HepG2 (cell line): ENCODE results near the gene MVK. TPM values are rescaled to one million over a fixed set of nuclear protein-coding genes. Genes with fewer than 3 reads are reported as not detected.

Experiments used
- BORCS8-MEF2B ChIP-seq: sonication (generic); formaldehyde crosslinking; IDR thresholded peaks from 2 replicates; pipeline ENCODE4 v1.8.0; 2022; ENCODE audit warnings: mild to moderate bottlenecking, missing genetic modification reagents
- DNMT1 ChIP-seq: sonication (generic); formaldehyde crosslinking; IDR thresholded peaks from 2 replicates; pipeline ENCODE4 v1.5.1; 2020; ENCODE audit warnings: mild to moderate bottlenecking, missing genetic modification reagents
- GATAD1 ChIP-seq: IDR thresholded peaks from 2 replicates; pipeline ENCODE4 v1.6.1; 2016; ENCODE audit warnings: missing genetic modification reagents, missing compliant biosample characterization
- HOXA3 ChIP-seq: sonication (generic); formaldehyde crosslinking; IDR thresholded peaks from 2 replicates; pipeline ENCODE4 v1.5.0; 2020; ENCODE audit warnings: missing genetic modification reagents
- MAZ ChIP-seq, 2 experiments: sonication (generic) in 1 of 2; formaldehyde crosslinking in 1 of 2; IDR thresholded peaks; 2 replicates each; pipeline versions ENCODE4 v1.5.0 to v1.6.1; 2012 to 2020; ENCODE audit warnings: low read depth in 2 of 2, mild to moderate bottlenecking in 2 of 2, borderline replicate concordance in 1 of 2, improper control_type of control experiment in 1 of 2, low read length in 1 of 2, missing genetic modification reagents in 1 of 2, moderate library complexity in 1 of 2
- MEIS2 ChIP-seq: sonication (generic); formaldehyde crosslinking; IDR thresholded peaks from 2 replicates; pipeline ENCODE4 v1.9.0; 2021; ENCODE audit warnings: mild to moderate bottlenecking, missing genetic modification reagents
- SAFB2 ChIP-seq: sonication (generic); formaldehyde crosslinking; IDR thresholded peaks from 2 replicates; pipeline ENCODE4 v1.5.1; 2020; ENCODE audit warnings: missing genetic modification reagents, low read depth, mild to moderate bottlenecking, borderline replicate concordance
- ZNF234 ChIP-seq: sonication (generic); formaldehyde crosslinking; conservative IDR thresholded peaks from 2 replicates; pipeline ENCODE4 v1.5.1; 2020; ENCODE audit warnings: mild to moderate bottlenecking, missing genetic modification reagents
- ZNF333 ChIP-seq: sonication (generic); formaldehyde crosslinking; IDR thresholded peaks from 2 replicates; pipeline ENCODE4 v1.4.0; 2020; ENCODE audit warnings: mild to moderate bottlenecking, missing genetic modification reagents, borderline replicate concordance
- ZNF354B ChIP-seq: sonication (generic); formaldehyde crosslinking; IDR thresholded peaks from 2 replicates; pipeline ENCODE4 v1.8.0; 2022; ENCODE audit warnings: mild to moderate bottlenecking, missing genetic modification reagents
- ZNF850 ChIP-seq: sonication (generic); formaldehyde crosslinking; conservative IDR thresholded peaks from 2 replicates; pipeline ENCODE4 v1.9.0; 2021; ENCODE audit warnings: mild to moderate bottlenecking, missing genetic modification reagents
- polyA plus RNA-seq, 8 experiments: library from polyadenylated mRNA; depleted of rRNA in 3 of 8; stranded (reverse) in 7 of 8; unstranded in 1 of 8; fragments of >200 nt; fragmentation: Illumina TruSeq in 4 of 8; extraction: Trizol in 4 of 8; gene quantifications; 2 replicates each; pipeline versions ENCODE4 v1.2.1 to v1.2.3, GENCODE V29; 2011 to 2016; ENCODE audit warnings: low read depth in 4 of 8, missing spikeins in 1 of 8, mixed read lengths in 1 of 8; ENCODE audit not compliant: insufficient read depth in 1 of 8
- total RNA-seq, 5 experiments: library from RNA; depleted of rRNA; stranded (reverse); fragments of >200 nt; fragmentation: Illumina TruSeq; extraction: Trizol; gene quantifications; 2 replicates each; pipeline ENCODE4 v1.2.3, GENCODE V29; 2016; ENCODE audit warnings: low read depth in 1 of 5
- TF ChIP-seq, protein P1 (sequence below): sonication (generic); formaldehyde crosslinking; IDR thresholded peaks from 2 replicates; pipeline ENCODE4 v1.9.0; 2022; ENCODE audit warnings: missing genetic modification reagents, mild to moderate bottlenecking, borderline replicate concordance
- TF ChIP-seq, protein P2 (sequence below): sonication (generic); formaldehyde crosslinking; IDR thresholded peaks from 2 replicates; pipeline ENCODE4 v1.4.0; 2020; ENCODE audit warnings: missing genetic modification reagents
- TF ChIP-seq, protein P3 (sequence below), 2 experiments: fragments of 450-650 bp in 1 of 2; sonication (generic) in 1 of 2; formaldehyde crosslinking in 1 of 2; IDR thresholded peaks; 2 replicates each; pipeline versions ENCODE4 v1.6.1 to v1.8.0; 2016 to 2022; ENCODE audit warnings: antibody characterized with exemption in 1 of 2, mild to moderate bottlenecking in 1 of 2, missing genetic modification reagents in 1 of 2

Gene MVK
- total and polyA plus RNA-seq, 2 of the 13 experiments (the other 11 are each of a cell fraction or from before 2014, with no cell fraction given): 11.6 to 66.9 TPM

DNA sequence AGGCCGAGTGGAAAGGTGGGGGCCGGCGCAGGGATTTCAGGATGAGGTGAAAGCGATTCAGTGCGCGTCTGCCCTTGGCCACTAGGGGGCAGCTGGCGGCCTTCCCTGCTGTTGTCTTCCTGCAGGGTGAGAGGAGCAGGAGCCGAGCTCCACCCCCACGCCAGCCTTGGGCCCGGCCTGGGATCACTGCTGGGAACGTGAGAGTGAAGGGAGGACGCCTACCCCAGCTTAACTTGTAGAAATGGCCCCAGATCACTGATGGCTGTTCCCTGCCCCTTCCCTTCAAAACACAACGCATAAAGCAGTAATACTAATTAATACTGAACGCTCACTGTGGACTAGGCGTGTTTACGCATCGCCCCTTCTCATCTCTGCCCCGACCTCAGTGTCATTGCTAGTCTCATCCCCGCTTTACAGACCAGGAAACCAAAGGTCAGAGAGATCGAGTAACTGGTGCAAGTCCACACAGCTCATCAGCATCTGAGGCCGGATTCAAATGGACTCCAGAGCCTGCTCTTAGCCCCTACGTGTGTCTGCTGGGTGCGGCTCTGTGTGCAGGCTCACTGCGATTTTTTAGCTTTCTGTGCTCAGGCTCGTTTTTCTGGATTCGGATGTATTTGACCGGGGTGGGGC, 24.3 kb downstream of the MVK start (continued):
- TF ChIP-seq, protein P1, sequence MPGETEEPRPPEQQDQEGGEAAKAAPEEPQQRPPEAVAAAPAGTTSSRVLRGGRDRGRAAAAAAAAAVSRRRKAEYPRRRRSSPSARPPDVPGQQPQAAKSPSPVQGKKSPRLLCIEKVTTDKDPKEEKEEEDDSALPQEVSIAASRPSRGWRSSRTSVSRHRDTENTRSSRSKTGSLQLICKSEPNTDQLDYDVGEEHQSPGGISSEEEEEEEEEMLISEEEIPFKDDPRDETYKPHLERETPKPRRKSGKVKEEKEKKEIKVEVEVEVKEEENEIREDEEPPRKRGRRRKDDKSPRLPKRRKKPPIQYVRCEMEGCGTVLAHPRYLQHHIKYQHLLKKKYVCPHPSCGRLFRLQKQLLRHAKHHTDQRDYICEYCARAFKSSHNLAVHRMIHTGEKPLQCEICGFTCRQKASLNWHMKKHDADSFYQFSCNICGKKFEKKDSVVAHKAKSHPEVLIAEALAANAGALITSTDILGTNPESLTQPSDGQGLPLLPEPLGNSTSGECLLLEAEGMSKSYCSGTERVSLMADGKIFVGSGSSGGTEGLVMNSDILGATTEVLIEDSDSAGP (CRISPR knock-in tag): peak; percentile 81
- TF ChIP-seq ZNF354B (CRISPR knock-in tag): no peak
- TF ChIP-seq, protein P2, sequence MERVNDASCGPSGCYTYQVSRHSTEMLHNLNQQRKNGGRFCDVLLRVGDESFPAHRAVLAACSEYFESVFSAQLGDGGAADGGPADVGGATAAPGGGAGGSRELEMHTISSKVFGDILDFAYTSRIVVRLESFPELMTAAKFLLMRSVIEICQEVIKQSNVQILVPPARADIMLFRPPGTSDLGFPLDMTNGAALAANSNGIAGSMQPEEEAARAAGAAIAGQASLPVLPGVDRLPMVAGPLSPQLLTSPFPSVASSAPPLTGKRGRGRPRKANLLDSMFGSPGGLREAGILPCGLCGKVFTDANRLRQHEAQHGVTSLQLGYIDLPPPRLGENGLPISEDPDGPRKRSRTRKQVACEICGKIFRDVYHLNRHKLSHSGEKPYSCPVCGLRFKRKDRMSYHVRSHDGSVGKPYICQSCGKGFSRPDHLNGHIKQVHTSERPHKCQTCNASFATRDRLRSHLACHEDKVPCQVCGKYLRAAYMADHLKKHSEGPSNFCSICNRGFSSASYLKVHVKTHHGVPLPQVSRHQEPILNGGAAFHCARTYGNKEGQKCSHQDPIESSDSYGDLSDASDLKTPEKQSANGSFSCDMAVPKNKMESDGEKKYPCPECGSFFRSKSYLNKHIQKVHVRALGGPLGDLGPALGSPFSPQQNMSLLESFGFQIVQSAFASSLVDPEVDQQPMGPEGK: peak; percentile 50
- 0 out of 2 replicates have a peak, but pooled peaks have one; percentile 16 for TF ChIP-seq DNMT1
- peak; percentile 47; the same call in 1 of the 2 replicates for TF ChIP-seq HOXA3
- TF ChIP-seq MAZ (IDR thresholded peaks at IDR 0.05; ENCODE audit: borderline replicate concordance, low read depth, low read length): no peak; the same call in 1 of the 2 replicates
- no peak for TF ChIP-seq MAZ (CRISPR knock-in tag; IDR thresholded peaks at IDR 0.05; ENCODE audit: low read depth)
- TF ChIP-seq ZNF850 (CRISPR knock-in tag): no peak
- TF ChIP-seq BORCS8-MEF2B (CRISPR knock-in tag): peak; percentile 33; the same call in 1 of the 2 replicates
- no peak for TF ChIP-seq MEIS2 (CRISPR knock-in tag)
- peak; percentile 82; the same call in 1 of the 2 replicates for TF ChIP-seq SAFB2 (CRISPR knock-in tag)
- peak; percentile 48; the same call in 1 of the 2 replicates for TF ChIP-seq GATAD1 (CRISPR knock-in tag)
- TF ChIP-seq, protein P3, sequence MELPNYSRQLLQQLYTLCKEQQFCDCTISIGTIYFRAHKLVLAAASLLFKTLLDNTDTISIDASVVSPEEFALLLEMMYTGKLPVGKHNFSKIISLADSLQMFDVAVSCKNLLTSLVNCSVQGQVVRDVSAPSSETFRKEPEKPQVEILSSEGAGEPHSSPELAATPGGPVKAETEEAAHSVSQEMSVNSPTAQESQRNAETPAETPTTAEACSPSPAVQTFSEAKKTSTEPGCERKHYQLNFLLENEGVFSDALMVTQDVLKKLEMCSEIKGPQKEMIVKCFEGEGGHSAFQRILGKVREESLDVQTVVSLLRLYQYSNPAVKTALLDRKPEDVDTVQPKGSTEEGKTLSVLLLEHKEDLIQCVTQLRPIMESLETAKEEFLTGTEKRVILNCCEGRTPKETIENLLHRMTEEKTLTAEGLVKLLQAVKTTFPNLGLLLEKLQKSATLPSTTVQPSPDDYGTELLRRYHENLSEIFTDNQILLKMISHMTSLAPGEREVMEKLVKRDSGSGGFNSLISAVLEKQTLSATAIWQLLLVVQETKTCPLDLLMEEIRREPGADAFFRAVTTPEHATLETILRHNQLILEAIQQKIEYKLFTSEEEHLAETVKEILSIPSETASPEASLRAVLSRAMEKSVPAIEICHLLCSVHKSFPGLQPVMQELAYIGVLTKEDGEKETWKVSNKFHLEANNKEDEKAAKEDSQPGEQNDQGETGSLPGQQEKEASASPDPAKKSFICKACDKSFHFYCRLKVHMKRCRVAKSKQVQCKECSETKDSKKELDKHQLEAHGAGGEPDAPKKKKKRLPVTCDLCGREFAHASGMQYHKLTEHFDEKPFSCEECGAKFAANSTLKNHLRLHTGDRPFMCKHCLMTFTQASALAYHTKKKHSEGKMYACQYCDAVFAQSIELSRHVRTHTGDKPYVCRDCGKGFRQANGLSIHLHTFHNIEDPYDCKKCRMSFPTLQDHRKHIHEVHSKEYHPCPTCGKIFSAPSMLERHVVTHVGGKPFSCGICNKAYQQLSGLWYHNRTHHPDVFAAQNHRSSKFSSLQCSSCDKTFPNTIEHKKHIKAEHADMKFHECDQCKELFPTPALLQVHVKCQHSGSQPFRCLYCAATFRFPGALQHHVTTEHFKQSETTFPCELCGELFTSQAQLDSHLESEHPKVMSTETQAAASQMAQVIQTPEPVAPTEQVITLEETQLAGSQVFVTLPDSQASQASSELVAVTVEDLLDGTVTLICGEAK (IDR thresholded peaks at IDR 0.05): no peak
- TF ChIP-seq, protein P3 (CRISPR knock-in tag; IDR thresholded peaks at IDR 0.05): no peak; the same call in 1 of the 2 replicates
- TF ChIP-seq ZNF333 (CRISPR knock-in tag): 0 out of 2 replicates have a peak, but pooled peaks have one; percentile 20
- no peak for TF ChIP-seq ZNF234
